GM19023 (cell line): ENCODE results near the gene ARHGAP6.
"Not testable (repeated sequence)": the region's sequence is repeated elsewhere in the genome, so short reads cannot be mapped to it uniquely, and the experiment has no call there.

Experiments used
- ATAC-seq: cut with Tn5 transposase; IDR thresholded peaks from one replicate; pipeline ENCODE4 v1.9.1; 2021; ENCODE audit warnings: mild to moderate bottlenecking, moderate library complexity; ENCODE audit not compliant: unreplicated experiment

ARHGAP6 gene

GRCh38 chrX:11648705-11649519, 16.8 kb downstream of the ARHGAP6 start:
- no peak for ATAC-seq

GRCh38 chrX:11647138-11647537, 18.6 kb downstream of the ARHGAP6 start:
- ATAC-seq, result no peak

- ATAC-seq, result no peak
Observed at GRCh38 chrX:11641349-11642065, 24.2 kb downstream of the ARHGAP6 start.

GRCh38 chrX:11640089-11640488, 25.6 kb downstream of the ARHGAP6 start:
- no peak for ATAC-seq

- ATAC-seq, result no peak
Observed at GRCh38 chrX:11632732-11633131, 33.0 kb downstream of the ARHGAP6 start.

GRCh38 chrX:11629593-11630211, 36.0 kb downstream of the ARHGAP6 start:
- ATAC-seq, result peak; percentile 81

GRCh38 chrX:11628399-11628798, 37.3 kb downstream of the ARHGAP6 start:
- ATAC-seq, result no peak

- no peak for ATAC-seq
Observed at GRCh38 chrX:11626351-11626750, 39.4 kb downstream of the ARHGAP6 start.

- ATAC-seq, result no peak
Observed at GRCh38 chrX:11619441-11619840, 46.3 kb downstream of the ARHGAP6 start.

- not testable (repeated sequence) for ATAC-seq
Observed at GRCh38 chrX:11614253-11614652, 51.5 kb downstream of the ARHGAP6 start.

GRCh38 chrX:11611965-11612364, 53.8 kb downstream of the ARHGAP6 start:
- ATAC-seq, result no peak

- ATAC-seq, result no peak
Observed at GRCh38 chrX:11611161-11611560, 54.6 kb downstream of the ARHGAP6 start.

GRCh38 chrX:11609109-11609508, 56.6 kb downstream of the ARHGAP6 start:
- ATAC-seq, result peak; percentile 65

- ATAC-seq, result no peak
Observed at GRCh38 chrX:11606408-11606807, 59.3 kb downstream of the ARHGAP6 start.

GRCh38 chrX:11600578-11600977, 65.1 kb downstream of the ARHGAP6 start:
- no peak for ATAC-seq

- ATAC-seq, result no peak
Observed at GRCh38 chrX:11597479-11597878, 68.2 kb downstream of the ARHGAP6 start.

- no peak for ATAC-seq
Observed at GRCh38 chrX:11591723-11592346, 73.9 kb downstream of the ARHGAP6 start.

GRCh38 chrX:11589641-11590040, 76.1 kb downstream of the ARHGAP6 start:
- ATAC-seq, result no peak

GRCh38 chrX:11588097-11588496, 77.6 kb downstream of the ARHGAP6 start:
- no peak for ATAC-seq

- ATAC-seq, result no peak
Observed at GRCh38 chrX:11585174-11585573, 80.5 kb downstream of the ARHGAP6 start.

- ATAC-seq, result no peak
Observed at GRCh38 chrX:11580789-11581188, 84.9 kb downstream of the ARHGAP6 start.
